CD4-positive, alpha-beta T cell treated with Interferon alpha-2 for 1 hour (primary cell): Measurements from ENCODE around the gene SLC9A6.
"Not testable (repeated sequence)": the region's sequence is repeated elsewhere in the genome, so short reads cannot be mapped to it uniquely, and the experiment has no call there.

ENCODE experiments used
- DNase-seq, 2 donors: peaks; one replicate each; pipeline ENCODE4 v3.0.0-alpha.2; 2020 to 2022

Gene SLC9A6

DNA sequence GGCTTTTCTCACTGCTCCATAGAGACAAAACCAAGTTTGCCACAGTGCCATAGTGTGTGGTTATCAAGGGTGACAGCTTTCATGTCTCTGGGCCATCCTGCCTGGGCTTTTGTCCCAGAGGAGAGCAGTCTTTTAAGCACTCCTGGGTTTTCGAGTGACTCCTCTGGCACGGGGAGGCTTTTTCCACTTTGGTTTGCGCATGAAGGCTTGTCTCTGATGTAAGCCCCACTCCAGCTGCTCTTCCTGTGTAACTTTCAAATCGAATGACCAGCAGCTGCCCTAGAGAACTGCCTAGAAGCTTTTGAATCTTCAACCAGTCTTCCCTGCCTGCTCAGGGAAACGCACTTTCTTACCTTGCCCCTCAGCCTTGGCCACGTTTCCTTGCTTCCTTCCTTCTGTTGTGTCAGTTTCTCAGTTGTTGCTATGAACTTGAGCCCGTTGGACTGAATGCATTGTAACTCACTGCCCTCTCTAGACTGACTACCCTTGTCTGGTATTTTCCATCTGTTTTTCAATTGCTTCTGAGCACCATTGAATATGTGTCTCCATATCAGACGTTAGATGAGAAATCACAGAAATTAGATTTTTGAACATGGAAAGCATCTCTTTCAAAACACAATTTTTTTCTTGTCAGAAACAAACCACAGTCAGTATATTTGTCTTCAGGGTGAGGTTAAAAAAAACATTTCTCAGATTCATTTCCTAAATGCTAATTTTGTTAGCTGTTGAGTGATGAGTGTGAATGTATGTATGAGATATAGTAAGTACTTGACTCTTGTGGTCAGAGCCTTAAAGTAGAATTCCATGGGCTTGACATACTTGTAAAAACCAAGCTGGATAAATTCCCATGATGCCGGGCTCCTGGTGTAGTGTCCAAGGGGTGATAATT lies 45.3 kb downstream of the SLC9A6 start:
- DNase-seq: no peak

DNA sequence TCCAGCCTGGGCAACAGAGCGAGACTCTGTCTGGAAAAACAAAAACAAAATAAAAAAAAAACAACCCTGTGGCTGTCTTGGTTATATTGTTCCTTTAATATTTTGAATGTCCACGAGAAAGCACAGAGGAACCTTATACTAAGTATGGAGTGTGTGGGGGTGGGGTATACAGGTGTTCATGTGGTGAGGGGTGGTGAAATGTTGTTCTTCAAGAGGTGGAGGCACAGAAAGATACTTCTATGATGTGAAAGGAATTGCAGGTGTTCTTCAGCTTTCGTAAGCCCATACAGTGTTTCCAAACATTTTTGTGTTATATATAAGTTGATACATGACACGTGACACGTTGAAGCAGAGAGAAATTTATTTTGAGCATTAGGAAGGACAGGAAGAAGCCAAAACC lies 46.4 kb downstream of the SLC9A6 start:
- no peak for DNase-seq

DNA sequence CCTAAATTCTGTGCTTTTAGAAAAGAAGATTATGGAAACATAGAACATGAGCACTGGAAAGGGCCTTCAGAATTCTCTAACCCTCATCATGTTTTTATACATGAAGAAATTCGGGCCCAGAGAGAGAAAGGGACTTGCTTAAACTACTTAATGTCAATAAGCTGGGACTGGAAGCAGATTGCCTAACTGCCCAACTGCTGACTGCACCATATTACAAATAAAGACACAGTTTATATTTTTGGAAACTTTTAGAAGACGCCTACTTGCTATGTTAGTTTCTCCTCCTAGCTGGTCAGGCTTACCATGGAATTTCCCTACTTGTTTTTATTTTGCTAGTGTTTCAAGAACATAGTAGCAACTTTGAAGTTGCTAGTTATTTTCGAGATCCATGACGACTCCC lies 47.1 kb downstream of the SLC9A6 start:
- DNase-seq: no peak

DNA sequence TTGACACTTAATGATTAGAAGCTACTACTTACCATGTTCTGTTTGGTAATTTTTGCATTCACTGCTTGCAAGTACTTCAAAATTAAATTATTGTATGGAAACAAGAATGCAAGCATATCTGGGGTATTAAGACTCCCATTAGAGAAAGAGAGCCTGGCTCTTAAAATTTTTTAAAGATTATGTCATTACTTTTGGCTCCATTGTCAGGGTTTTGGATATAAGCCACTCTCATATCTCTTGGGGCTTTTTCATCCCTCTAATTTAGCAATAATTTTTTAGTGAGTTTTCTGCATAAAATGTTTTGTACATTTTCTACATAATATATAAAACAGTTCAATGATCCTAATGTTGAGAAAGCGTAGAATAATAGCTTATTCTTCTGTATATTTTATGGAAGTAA lies 49.4 kb downstream of the SLC9A6 start:
- DNase-seq: no peak

DNA sequence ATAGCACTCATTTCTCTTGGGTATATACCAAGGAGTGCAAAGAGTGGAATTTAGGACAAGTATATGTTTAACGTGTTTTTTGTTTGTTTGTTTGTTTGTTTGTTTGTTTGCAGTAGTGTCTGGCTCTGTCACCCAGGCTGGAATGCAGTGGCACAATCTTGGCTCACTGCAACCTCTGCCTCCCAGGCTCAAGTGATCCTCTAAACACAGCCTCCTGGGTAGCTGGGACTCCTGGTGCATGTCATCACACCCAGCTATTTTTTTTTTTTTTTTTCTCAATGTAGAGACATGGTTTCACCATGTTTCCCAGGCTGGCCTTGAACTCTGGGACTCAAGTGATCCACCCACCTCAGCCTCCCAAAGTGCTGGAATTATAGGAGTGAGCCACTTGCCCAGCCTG lies 50.4 kb downstream of the SLC9A6 start:
- no peak for DNase-seq

DNA sequence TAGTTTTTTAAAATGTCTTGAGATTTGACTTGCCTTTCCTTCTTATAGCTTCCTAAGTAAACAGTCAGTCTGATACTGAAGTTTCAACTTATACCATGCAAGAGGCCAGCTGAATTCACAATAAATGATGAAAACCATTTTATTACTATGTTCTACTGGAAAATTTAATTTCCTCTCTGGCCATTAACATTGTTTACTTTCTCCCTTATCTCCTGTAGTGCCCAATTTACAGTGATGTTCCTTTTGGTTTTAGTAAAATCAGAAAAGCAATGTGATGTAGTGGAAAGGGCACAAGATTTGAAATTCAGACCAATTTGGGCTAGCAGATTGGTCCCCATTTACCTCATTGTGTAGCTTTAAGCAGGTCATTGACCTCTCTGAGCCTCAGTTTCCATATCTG lies 54.2 kb downstream of the SLC9A6 start:
- DNase-seq: no peak

DNA sequence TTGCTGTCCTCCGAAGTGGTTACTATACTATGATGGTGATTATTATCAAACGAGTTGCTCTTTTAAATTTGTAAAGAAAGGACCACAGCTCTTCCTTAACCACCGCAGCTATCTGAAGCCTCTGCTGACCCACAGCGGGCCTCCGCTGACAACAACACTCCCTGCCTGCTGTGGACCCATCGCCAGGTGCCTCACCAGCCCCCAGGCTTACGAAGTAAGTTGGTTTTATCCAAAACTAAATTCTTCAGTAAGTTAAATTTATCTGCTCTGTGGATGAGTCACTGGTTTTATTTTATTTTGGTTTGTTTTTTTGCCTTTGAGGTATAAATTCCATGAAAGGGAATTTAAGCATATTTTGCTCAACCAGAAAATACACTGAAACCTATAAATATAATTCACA lies 54.7 kb downstream of the SLC9A6 start:
- no peak for DNase-seq

DNA sequence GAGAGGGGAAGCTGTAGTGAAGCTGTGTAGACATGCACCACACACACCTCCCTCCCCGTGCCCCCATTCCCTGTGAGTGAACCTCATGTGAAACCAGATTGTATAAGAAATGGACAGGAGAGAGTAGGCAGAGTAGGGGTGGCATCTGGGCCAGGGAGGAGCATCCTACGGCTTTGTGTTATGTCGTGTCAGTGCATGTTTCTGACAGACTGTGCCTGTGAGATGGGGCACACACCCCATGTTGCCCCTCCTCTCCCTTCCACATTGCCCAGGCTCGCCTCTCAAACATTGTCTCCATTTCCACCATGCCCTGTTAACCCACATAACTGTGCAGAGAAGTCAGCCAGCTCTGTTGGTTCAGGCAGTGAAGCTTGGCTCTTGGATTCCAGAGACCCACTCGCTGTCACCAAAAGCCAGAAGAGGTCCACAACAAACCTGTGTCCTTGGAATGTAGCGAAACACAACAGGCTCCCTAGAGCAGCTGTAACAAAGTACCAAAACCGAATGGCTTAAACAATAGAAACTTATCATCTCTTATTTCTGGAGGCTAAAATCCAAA lies 56.1 kb downstream of the SLC9A6 start:
- no peak for DNase-seq

DNA sequence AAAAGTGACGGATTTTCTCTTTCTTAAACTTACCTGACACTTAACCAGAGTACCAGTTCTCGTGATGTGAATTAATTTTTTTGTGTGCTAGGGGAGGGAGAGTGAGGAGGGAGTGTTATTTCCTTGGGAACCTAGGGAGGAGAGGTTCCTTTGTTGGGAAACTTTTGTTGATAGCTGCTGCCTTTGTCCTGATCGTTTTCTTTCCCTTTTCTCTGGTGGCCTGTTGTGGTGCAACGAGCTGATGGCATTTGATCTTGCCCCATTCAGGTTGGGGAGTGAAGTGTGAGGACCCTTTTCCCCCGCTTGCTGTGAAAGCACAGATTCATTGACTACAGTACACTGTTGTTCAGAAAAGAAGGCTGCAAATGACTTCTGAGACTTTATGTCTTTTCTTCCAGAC lies 59.8 kb downstream of the SLC9A6 start:
- DNase-seq: no peak

DNA sequence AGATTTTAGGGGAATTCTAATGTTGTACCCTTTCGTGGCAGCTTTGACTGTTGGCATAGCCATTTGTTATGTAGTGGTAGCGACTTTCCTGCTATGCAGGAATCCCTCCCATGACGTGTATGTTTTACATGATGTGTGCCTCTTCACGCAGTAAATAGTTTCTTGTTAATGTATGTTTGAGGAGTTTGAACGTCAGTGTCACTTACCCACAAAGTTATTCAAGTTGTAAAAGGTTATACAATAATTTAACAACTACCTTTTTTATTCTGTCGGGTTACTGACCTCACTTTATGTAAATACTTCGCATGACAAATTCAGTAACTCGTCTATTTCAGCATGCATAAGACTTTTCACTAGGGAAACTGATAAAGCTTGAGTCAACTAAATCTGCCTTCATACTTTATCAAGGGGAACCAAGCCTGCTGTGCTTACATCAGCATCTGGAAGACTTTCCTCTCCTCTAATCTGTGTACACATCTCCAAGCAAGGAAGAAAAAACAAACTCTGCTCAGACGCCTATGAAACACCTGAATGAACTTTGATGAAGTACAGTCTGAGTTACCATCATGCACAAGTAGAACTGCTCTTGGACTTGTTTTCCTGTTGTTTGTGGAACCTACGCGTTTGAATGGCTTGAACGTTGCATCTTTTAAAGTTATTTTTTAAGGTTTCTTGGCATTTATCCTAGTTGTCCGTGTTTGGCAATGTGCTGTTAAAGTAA lies 61.2 kb downstream of the SLC9A6 start:
- no peak for DNase-seq

DNA sequence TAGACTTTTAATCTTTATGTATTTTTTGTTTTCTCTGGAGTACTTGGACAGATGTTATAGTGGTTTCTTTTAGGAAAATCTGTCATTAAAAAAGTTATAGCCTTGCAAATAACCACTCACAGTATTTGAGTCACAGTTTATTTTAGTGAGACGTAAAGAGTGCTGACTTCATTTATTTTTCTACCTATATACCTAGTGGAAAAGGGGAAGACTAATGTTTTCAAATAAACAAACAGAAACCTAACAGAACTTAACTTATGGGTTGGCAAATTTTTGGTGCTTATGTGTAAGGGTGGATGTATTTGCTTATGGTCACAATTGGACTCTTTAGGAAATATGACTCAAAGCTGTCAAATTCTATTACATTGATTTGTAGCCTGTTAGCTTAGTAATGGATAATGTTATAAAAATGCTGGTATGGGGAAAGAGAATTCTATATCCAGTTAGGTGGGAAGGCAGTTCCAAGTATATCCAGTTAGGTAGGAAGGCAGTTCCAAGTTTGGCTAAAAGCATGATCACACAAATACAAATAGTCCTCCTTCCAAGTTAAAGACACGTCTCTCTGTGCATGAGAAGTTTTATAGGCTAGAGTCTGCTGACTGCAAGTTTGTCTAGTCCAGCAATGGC lies 61.9 kb downstream of the SLC9A6 start:
- no peak for DNase-seq

DNA sequence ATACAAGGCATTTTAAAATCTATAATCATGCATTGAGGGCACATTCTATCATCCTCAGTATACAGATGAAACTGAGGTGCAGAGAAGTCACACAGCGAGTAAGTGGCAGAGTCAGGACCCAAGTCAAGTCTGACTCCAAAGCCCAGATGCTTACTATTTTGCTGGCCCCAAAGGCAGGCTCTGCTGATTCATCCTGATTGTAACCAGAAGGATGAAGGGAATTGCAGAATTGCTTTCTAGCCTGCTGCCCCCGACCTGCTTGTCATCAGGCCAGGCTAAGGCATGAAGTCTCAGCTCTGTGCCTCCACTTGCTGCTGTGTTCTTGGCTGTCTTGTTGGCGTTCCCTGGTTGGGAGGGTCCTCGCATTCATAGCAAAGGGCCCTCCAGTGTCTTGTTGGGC lies 62.7 kb downstream of the SLC9A6 start:
- DNase-seq: no peak

DNA sequence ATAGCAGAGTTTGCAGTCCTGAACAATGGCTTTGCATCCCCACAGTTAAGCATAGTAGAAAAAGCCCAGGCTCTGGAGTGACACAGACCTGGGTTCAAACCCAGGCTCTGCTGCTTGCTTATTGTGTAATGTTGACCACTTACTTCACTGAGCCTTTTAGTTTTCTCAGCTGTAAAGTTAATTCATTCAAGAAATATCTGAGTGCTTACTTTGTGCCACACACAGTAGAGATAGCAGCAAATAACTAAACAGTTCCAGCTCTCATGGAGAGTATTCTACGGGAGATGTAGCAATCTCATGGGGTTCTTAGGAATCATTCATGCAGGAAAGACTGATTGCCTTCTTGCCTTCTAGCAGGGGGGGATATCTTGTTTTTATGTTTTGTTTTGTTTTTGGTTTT lies 63.2 kb downstream of the SLC9A6 start:
- no peak for DNase-seq

DNA sequence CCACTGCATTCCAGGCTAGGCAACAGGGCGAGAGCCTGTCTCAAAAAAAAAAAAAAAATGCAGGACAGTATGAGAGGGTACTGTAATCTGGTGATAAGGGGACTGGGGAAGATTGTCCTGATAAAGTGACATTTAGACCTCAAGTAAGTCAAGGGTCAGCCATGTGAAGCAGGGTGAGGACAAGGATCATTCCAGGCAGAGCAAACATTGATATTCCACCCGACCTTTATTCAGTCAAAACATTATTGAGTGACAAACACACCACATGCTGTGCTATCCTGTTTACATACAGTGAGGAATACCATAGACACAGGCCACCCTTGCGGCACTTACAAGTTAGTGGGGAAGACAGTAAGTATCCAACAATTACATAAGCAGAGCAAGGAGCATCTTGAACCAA lies 64.4 kb downstream of the SLC9A6 start:
- DNase-seq: no peak

DNA sequence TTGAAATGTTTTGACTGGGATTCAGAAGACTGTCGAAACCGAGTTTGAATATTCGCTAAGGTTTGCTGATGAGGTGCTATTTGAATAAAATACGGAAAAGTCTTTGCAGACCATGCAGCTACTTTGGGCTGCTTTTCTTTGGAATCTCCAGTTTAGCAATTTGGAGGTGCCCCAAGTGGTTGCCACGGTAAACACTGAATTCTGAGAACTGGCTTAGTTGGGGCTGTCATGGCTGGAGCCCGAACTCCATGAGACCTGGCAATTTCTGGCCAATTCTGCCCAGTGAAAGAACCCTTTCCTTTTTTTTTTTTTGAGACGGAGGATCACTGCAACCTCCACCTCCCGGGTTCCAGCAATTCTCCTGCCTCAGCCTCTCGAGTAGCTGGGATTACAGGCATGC lies 65.6 kb downstream of the SLC9A6 start:
- not testable (repeated sequence) for DNase-seq

DNA sequence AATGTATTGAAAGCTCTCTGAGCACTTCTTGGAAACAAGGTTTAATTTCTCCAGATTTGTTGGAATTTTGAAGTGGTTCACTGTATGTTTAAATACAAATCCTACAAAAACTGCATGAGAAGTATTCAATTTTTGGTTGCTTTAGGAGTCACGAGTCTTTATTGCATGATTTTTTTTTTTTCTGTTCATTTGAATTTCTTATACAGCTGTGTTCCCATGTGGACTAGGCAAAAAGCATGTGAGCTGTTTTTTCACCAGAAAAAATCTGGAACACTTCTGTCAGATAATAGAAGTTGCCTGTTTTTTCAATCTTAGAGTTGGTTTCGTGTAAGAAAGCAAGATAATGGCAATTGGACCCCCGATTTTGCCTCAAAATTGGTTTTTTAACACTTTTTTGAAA lies 66.4 kb downstream of the SLC9A6 start:
- DNase-seq: no peak

DNA sequence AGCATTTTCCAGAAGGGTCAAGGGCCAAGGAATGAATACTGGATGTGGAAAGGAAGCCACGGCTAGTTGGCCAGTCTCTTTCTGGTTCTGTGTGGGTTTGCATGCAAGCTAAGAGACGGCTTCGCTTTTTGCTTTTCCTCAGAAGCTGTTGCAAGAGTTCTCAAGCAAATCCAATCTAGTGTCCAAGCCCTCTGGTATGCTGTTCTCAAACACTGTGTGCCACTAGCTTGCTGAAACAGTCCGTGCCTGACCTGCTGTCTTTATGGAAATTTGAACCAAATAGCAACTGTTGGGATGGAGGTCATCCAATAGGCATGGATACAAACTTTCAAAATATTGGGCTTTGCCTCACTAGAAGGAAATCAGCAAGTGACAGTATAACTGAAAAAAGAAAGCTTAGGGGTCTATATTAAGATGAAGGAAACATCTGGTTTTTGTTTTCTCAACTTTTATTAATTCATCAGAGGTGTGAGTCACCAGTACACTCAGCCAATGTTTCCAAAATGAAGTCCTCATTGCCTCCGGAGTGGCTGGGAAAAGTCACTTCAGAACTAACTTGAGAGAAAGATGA lies 70.5 kb downstream of the SLC9A6 start:
- no peak for DNase-seq

DNA sequence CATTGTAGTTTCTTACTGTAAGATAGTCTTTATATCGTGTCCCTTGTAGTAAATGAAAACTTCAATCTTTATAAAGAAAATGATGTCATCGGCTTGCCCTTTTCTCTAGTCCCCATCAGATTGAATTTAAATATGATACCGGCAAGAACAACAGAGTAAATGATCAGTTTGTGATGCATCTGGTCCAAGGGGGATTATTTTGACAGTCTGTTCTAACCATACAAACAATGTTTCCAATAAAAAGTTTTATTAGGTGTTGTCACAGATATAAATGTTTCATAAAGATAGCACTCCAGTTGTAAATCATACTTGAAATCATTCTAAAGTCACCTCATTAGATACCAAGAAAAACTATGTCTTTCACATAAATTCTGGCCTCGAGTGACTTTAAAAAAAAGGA lies 72.3 kb downstream of the SLC9A6 start:
- DNase-seq: no peak

DNA sequence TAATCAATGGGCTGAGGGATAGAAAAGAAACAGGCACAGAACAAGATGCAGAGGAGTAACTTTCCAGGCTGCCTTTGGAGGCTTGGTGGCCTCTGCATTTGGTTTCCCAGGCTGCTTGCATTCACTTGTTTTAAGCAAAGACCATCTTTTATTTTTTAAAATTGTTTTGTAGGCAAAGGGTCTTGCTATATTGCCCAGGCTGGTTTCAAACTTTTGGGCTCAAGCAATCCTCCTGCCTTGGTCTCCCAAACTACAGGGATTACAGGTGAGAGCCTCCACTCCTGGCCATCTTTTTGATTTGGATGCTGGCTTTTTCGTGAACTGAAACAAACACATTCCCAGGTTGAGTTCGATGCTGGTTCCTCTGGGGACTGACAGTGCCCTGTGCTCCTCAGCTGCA lies 74.1 kb downstream of the SLC9A6 start:
- no peak for DNase-seq

DNA sequence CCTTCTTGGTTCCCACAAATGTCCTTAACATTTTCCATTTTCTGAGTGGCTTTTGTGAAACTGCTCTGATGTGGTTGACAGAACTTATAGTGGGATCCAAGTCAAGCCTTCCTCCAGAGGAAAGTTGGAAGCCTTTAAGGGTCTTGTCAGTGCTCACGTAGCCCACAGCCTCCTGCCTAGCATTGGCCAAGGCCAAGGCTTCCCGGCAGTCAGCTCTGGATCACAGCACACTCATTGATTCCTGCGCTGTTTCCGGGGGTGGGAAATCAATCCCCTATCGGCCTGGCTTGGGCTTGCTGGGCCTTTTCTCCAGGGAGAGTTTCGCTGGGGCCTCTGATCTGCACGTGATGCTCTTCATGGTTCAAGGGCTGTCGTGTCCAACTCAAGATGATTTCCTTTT lies 76.1 kb downstream of the SLC9A6 start:
- no peak for DNase-seq

DNA sequence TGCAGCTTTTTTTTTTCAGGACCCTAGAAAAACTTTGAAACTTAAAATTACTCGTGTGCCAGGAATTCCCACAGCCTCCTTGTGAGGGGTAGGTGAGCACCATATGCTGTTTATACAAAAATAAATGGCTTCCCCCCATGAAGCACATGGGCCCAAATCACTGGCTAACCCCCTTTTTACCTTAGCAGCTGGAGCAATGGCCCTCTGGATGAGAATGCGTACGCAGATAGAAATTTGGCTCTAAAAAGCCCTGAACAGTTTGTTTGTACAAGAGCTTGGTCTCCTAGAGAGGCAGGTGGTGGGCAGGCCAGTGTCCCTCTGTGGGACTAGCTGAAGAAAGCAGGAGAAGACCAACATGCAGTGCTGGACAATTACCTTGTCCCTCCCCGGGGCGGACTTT lies 76.5 kb downstream of the SLC9A6 start:
- no peak for DNase-seq

DNA sequence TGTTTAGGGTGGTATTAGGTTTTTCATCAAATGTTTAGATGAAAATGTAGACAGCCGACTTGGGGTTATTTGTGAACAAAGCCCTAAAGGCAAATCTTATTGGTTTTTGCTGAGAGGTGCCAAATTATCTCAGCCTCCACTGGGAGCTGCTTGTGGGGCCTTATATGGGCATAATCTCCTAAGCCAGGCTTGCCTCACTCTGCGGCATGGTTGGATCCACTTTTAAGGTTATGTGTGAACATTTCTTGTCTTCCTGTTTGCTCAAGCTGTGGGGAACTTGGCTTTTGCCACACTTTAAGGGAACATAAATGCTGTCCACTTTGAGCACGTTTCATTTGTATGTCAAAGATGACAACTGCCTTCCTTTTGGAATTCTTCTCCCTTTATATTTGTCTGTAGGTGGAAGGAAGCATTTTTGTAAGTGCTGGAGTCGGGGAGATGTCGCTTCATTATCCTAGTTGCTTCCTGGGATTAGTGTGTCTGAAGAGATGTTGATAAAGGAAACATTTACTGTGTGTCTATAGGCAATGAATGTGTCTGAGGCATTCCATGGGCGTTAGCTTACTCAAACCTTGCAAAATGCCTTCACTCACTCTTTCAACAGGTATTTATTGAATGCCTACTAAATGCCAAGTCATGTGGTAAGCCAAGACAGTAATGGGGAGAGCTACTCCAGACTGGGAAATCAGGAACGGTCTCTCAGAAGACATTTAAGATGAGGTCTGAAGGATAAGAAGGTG lies 78.3 kb downstream of the SLC9A6 start:
- DNase-seq: no peak

DNA sequence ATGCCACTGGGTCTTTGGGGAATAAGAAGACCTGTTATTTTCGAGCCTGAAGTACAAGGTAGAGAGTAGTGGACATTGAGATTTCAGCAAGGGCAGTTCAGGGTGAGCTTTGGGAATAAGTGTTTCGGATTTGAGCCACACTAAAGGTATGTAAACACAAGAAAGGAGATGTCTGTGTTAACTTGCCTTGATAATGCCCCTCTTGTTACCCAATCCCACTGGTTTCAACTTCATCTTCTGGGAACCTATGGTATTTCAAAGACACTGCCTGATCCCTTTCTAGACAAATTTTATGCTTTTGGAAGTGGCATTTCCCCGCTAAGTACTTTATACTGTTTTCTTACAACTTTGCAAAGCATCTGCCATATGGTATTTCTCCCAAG lies 79.4 kb downstream of the SLC9A6 start:
- no peak for DNase-seq
